ENCODE measurements around the gene BEGAIN.
A peak's percentile ranks its signal among the peaks of the same experiment; 100 is the strongest.

BEGAIN gene

DNA sequence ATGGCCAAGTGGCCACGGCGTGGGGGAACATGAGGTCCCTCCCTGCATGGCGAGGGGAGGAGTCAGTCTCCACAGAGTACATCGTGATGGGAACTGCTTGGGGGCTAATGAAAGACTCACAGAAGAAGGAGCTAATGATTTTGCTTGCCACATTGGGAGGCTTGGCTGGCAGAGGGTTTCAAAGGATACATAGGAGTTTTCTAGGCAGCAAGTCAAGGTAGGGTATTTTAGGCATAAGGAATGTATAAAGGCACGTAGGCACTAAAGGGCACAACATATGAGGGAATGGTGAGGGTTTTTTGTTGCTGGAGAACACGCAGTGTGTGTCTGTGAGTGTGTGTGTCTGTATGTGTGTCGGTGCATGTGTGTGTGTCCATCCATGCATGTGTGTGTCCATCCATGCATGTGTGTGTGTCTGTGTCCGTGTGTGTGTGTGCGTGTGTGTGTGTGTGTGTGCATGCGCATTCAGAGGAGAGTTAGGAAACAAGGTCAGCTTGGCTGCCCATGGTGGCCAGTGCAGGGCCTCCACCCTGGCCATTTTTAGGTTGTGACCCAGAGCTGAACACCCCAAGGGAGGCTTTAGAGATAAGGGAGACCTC is 84.5 kb downstream of the BEGAIN start:
- DNase-seq, result no peak

DNA sequence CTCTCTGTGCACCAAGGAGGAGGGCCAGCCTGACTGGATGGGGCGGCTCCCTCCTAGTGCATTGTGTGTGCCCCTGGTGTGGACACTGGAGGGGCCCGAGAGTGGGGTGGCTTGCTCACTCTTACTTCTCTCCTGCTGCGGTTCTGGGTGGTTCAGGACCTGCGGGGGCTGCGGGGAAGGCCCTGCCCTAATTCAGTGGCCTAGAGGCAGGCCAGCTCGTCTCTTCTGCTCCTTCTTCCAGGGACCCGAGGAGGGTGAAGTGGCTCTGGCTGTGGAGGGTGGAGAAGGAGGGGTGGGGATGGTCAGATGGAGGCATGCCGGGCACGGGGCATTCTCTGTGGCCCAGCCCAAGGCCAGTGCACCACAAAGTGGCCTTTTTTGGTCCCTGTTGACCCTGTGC is 87.1 kb downstream of the BEGAIN start:
- no peak for DNase-seq

DNA sequence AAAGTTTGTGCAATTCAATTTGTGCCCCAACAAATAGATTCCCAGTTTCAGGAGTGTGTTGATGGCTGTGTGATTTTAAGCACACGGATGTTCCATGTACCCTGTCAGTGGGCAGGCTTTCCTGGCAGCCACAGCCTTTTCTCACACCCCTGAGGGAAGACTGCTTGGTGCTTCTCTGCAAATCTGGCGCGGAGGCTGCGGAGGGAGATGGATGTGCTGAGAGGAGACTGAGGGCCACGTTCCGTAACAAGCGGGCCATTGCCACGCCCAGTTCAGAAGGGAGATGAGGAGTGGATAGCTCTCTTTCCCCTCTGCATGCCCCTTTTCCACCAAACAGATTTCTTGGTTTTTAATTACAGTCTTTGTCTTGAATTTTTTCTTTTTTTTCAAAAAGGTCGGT is 89.1 kb downstream of the BEGAIN start:
- peak; percentile 68 for DNase-seq

DNA sequence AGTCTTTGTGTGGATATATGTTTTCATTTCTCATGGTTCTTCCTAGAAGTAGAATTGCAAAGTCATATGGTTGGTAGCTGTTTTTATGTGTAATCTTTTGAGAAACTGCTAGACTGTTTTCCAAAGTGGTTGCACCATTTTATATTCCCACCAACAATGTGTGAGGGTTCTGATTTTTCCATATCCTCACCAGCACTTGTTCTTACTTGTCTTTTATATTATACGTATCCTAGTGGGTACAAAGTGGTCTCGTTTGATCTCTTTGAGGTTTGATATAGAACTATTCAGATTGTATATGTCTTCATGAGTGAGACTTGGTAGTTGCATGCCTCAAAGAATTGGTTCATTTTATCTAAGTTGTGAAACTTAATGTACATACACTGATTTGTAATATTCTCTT is 91.3 kb downstream of the BEGAIN start:
- DNase-seq, result no peak

DNA sequence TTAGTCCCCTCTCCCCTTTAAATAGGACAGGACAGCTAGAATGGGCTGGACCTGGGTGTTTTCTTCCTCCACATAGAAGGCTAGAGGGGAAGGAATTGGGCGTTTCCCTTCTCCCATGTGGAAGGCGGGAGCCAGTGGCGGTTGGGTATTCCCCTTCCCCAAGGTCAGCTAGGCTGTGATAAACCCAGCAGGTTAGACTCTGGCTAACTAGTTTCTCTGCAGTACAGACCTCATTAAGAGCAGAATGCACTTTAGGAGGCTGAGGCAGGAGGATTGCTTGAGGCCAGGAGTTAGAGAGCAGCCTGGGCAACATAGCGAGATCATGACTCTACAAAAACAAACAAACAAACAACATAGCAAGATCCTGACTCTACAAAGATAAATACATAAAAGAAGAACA is 92.6 kb downstream of the BEGAIN start:
- no peak for DNase-seq

DNA sequence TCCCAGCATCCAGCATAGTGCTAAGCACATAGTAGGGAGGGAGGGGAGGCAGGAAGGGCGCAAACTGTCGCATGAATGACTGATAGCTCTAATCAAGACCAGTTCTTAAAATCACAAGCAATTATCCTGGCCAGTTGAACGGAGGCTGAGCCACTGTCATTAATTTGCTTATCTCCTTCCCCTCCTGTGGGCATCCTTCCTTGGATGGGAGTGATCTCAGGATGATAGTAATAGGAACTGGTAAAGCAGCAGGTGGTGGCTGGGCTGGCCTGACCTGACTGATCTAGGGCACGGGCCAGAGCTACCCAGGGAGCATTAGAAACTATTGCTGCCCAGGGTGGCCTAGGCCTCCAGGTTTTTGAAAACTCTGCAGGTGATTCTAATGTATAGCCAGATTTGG is 97.0 kb downstream of the BEGAIN start:
- DNase-seq, result no peak

DNA sequence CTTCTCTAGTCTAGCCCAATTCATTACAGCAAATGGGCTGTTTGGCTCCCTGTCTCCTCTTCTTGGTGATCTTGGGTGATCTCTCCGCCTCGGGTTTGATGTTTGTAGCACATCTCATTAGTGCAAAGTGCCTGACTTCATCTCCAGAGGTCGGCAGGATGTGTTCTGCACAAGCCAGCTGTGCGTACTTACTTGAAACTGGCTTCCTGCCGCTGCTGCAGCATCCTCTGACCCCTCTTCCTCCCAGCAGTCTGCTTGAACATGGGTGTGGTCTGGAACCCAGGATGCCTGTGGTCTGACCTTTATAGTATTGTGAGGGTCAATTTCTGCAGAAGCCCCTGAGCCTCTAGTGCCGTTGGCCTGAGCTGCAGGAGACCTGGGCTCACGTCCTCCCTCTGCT is 99.2 kb downstream of the BEGAIN start:
- DNase-seq, result no peak

DNA sequence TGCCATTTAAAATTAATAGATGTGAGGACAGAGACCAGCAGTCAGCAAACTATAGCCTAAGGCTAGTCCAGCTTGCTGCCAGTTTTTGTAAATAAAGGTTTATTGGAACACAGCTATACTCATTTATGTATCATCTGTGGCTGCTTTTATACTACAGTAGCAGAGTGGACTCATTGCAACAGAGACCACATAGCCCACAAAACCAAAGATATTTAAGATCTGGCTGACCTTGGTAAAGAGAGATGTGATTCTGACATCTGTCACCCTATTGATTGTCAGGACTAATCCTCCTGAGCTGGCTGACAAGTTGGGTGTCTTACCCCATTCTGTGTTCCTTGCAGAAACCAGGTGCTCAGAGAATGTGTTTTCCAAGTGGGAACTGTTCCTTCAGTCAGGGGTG is 99.9 kb downstream of the BEGAIN start:
- no peak for DNase-seq
